HepG2 (cell line): ENCODE results near the gene SYNE2. TPM values are rescaled to one million over a fixed set of nuclear protein-coding genes. Genes with fewer than 3 reads are reported as not detected.

Source experiments
- ATAC-seq: fragments of 200-7000 bp; cut with Tn5 transposase; 3 replicates; pipeline ENCODE4 v1.9.1; 2020; ENCODE audit warnings: mild to moderate bottlenecking, moderate library complexity
- BruUV-seq: library from RNA; stranded (reverse); fragments of 400-500 nt; replicated peaks from 2 replicates; lab custom pipeline; 2021; lab: Mats Ljungman, UMichigan
- CTCF ChIA-PET: fragments of 300-600 bp; formaldehyde crosslinking; extraction: SDS; loops from one replicate; lab custom pipeline; 2021; ENCODE audit warnings: low total read pairs, inconsistent platforms, low intra/inter-chr PET ratio; lab: Yijun Ruan, JAX
- POLR2A ChIA-PET: fragments of 350-600 bp; sonication (Branson Sonifier 250); formaldehyde crosslinking; loops from one replicate; lab custom pipeline; 2020; ENCODE audit warnings: antibody characterized with exemption, inconsistent platforms; lab: Yijun Ruan, JAX
- DNase-seq: peaks from one replicate; pipeline ENCODE4 v3.0.0-alpha.2; 2015; ENCODE audit warnings: low spot score
- FAIRE-seq: peaks from 3 replicates; lab custom pipeline; 2011; peaks lifted over from hg19 to GRCh38; lab: Jason Lieb, UNC
- H2AFZ ChIP-seq: one replicate; pipeline ENCODE4 v1.6.1; 2011; ENCODE audit warnings: low read length, inconsistent platforms
- H3K27ac ChIP-seq: fragments of 300-600 bp; 3 replicates; pipeline ENCODE4 v1.8.0; 2011; ENCODE audit warnings: mixed run types, mild to moderate bottlenecking, mixed read lengths, low read length, inconsistent platforms; ENCODE audit not compliant: insufficient read depth; ENCODE audit errors: extremely low read length
- H3K27me3 ChIP-seq, 2 experiments: fragments of 200-600 bp in 1 of 2; 2 replicates in 1 of 2; 3 replicates in 1 of 2; pipeline versions ENCODE4 v1.6.0 to v1.8.0; 2011; ENCODE audit warnings: low read length in 2 of 2, mild to moderate bottlenecking in 2 of 2, moderate library complexity in 2 of 2, inconsistent platforms in 1 of 2; ENCODE audit not compliant: insufficient read depth in 2 of 2, control insufficient read depth in 1 of 2
- H3K36me3 ChIP-seq, 2 experiments: fragments of 200-600 bp in 1 of 2; replicated peaks in 1 of 2; 2 replicates in 1 of 2; 3 replicates in 1 of 2; pipeline versions ENCODE4 v1.5.1 to v1.8.0; 2011; ENCODE audit warnings: low read length in 2 of 2, inconsistent platforms in 1 of 2; ENCODE audit not compliant: insufficient read depth in 2 of 2, control insufficient read depth in 1 of 2
- H3K4me1 ChIP-seq: 2 replicates; pipeline ENCODE4 v1.5.1; 2012; ENCODE audit warnings: low read length, inconsistent platforms; ENCODE audit not compliant: insufficient read depth
- H3K4me2 ChIP-seq: 2 replicates; pipeline ENCODE4 v1.6.0; 2011; ENCODE audit warnings: low read depth, low read length, inconsistent platforms
- H3K4me3 ChIP-seq, 3 experiments: fragments of 200-600 bp in 1 of 3; sonication (generic), shearing (Covaris generic) in 1 of 3; replicated peaks in 1 of 3; 2 replicates each; pipeline ENCODE4 v1.5.1; 2011 to 2016; ENCODE audit warnings: low read length in 3 of 3, inconsistent platforms in 2 of 3, low read depth in 2 of 3, mild to moderate bottlenecking in 2 of 3, control low read depth in 1 of 3, mixed read lengths in 1 of 3; ENCODE audit not compliant: insufficient read depth in 1 of 3
- H3K79me2 ChIP-seq: one replicate; pipeline ENCODE4 v1.6.1; 2011; ENCODE audit warnings: low read length, inconsistent platforms; ENCODE audit not compliant: insufficient read depth
- H3K9ac ChIP-seq: 2 replicates; pipeline ENCODE4 v1.6.0; 2011; ENCODE audit warnings: mild to moderate bottlenecking, low read depth, low read length, inconsistent platforms; ENCODE audit not compliant: insufficient read depth
- H3K9me3 ChIP-seq: 2 replicates; pipeline ENCODE4 v1.5.1; 2012; ENCODE audit warnings: mild to moderate bottlenecking, low read length
- H4K20me1 ChIP-seq: 2 replicates; pipeline ENCODE4 v1.6.0; 2011; ENCODE audit warnings: inconsistent platforms, mild to moderate bottlenecking, low read length, moderate library complexity; ENCODE audit not compliant: insufficient read depth
- MEIS2 ChIP-seq: sonication (generic); formaldehyde crosslinking; IDR thresholded peaks from 2 replicates; pipeline ENCODE4 v1.9.0; 2021; ENCODE audit warnings: mild to moderate bottlenecking, missing genetic modification reagents
- PRMT3 ChIP-seq: sonication (generic); formaldehyde crosslinking; IDR thresholded peaks from 2 replicates; pipeline ENCODE4 v1.8.1; 2022; ENCODE audit warnings: low read depth, mild to moderate bottlenecking, moderate library complexity, missing genetic modification reagents, borderline replicate concordance
- RBM22 ChIP-seq: fragments of 200-400 bp; formaldehyde crosslinking; optimal IDR thresholded peaks from 2 replicates; pipeline ENCODE3; 2017; ENCODE audit warnings: mild to moderate bottlenecking, low read length, moderate library complexity
- ZEB1 ChIP-seq: IDR thresholded peaks from 2 replicates; pipeline ENCODE4 v1.6.1; 2012; ENCODE audit warnings: mild to moderate bottlenecking, low read depth, inconsistent platforms; ENCODE audit not compliant: insufficient replicate concordance
- ZNF3 ChIP-seq: IDR thresholded peaks from 2 replicates; pipeline ENCODE4 v1.7.0; 2017; ENCODE audit warnings: inconsistent platforms
- ZNF792 ChIP-seq: IDR thresholded peaks from 2 replicates; pipeline ENCODE4 v1.6.1; 2016
- WGBS: methylation state at CpG from one replicate; pipeline ENCODE4 v1.1.6; 2017; ENCODE audit warnings: low lambda C conversion rate; 5-methylcytosine and 5-hydroxymethylcytosine counted together
- in situ Hi-C: cut with HindIII; loops from 2 replicates; pipeline ENCODE4 v1.10.0; 2017; ENCODE audit warnings: low pct_unique_long_range_greater_than_20kb; ENCODE audit not compliant: extremely low pct_ligation_motif_present
- intact Hi-C: fragments of 100-400 bp; cut with micrococcal nuclease; formaldehyde crosslinking; loops from one replicate; pipeline ENCODE4 v1.10.0; 2022; ENCODE audit not compliant: unreplicated experiment
- polyA plus RNA-seq, 8 experiments: library from polyadenylated mRNA; depleted of rRNA in 3 of 8; stranded (reverse) in 7 of 8; unstranded in 1 of 8; fragments of >200 nt; fragmentation: Illumina TruSeq in 4 of 8; extraction: Trizol in 4 of 8; gene quantifications; 2 replicates each; pipeline versions ENCODE4 v1.2.1 to v1.2.3, GENCODE V29; 2011 to 2016; ENCODE audit warnings: low read depth in 4 of 8, missing spikeins in 1 of 8, mixed read lengths in 1 of 8; ENCODE audit not compliant: insufficient read depth in 1 of 8
- total RNA-seq, 5 experiments: library from RNA; depleted of rRNA; stranded (reverse); fragments of >200 nt; fragmentation: Illumina TruSeq; extraction: Trizol; gene quantifications; 2 replicates each; pipeline ENCODE4 v1.2.3, GENCODE V29; 2016; ENCODE audit warnings: low read depth in 1 of 5
- TF ChIP-seq, protein P1 (sequence below): sonication (generic); formaldehyde crosslinking; IDR thresholded peaks from 2 replicates; pipeline ENCODE4 v1.5.0; 2020; ENCODE audit warnings: missing genetic modification reagents

SYNE2 gene
- total and polyA plus RNA-seq, 2 of the 13 experiments (the other 11 are each of a cell fraction or from before 2014, with no cell fraction given), result 6.2 to 13.3 TPM

DNA sequence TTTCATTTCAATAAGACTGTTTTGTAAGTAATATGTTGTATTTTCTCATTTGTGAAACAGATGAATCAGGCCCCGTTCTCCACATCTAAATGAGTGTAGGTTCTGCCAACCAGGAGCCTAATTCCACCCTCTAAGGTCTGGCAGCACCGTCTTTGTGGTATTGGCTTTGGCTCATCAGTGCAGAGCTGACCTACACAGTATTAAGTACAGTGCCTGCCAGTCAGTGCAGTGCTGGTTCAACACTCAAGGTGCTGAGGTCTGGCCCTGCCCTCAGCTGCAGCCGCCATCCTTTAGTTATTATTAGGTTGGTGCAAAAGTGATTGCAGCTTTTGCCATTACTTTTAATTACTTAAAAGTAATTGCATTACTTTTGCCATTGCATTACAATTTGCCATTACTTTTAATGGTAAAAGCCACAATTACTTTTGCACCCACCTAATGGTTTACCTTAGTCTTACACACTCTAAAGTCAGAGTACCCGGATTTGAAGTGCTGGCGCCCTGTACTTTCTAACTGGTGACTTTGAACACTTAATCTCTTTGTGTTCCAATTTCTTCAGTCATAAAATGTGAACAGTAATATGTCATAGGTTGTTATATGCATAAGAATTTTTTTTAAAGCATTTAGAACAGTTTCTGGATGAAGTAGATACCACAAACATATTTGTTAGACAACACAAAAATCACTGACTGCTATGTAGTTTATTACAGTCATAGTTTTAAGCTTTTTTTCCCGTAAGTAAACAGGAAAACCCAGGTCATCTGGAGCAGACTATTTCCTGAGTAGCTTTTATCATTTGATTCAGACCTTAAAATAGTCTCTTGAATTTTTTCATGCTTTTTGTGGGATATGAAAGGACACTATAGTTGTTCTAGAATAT, 99.5 kb downstream of the SYNE2 start:
- intact Hi-C loops, result no loop called here
- Histone ChIP-seq H3K4me3 (no peak overlapping the region), H3K9ac (no peak overlapping the region), H3K79me2 (no peaks in the 10 kb centered on the region), H2AFZ (no peak overlapping the region), H3K4me1 (no peaks in the 10 kb centered on the region), H3K27ac (no peak overlapping the region), H4K20me1 (no peaks in the 10 kb centered on the region), H3K9me3 (no peaks in the 10 kb centered on the region), H3K27me3 (no peaks in the 10 kb centered on the region), H3K4me2 (no peak overlapping the region), H3K36me3 (peaks cover 0 to 4% of the 10 kb centered on the region in 2 experiments; a peak in 2 of 5 replicates)
- ChIA-PET CTCF (no interaction called here), POLR2A (no interaction called here)
- 94% methylated on average over 6 of the region's 6 CpGs for WGBS
- ATAC-seq (no peak), DNase-seq (no peak), FAIRE-seq (no peak)
- TF ChIP-seq PRMT3 (CRISPR knock-in tag) (no peak), MEIS2 (no peak), ZNF792 (CRISPR knock-in tag) (no peak), ZNF3 (CRISPR knock-in tag) (no peak), RBM22 (no peak), ZEB1 (no peak)
- TF ChIP-seq, protein P1, sequence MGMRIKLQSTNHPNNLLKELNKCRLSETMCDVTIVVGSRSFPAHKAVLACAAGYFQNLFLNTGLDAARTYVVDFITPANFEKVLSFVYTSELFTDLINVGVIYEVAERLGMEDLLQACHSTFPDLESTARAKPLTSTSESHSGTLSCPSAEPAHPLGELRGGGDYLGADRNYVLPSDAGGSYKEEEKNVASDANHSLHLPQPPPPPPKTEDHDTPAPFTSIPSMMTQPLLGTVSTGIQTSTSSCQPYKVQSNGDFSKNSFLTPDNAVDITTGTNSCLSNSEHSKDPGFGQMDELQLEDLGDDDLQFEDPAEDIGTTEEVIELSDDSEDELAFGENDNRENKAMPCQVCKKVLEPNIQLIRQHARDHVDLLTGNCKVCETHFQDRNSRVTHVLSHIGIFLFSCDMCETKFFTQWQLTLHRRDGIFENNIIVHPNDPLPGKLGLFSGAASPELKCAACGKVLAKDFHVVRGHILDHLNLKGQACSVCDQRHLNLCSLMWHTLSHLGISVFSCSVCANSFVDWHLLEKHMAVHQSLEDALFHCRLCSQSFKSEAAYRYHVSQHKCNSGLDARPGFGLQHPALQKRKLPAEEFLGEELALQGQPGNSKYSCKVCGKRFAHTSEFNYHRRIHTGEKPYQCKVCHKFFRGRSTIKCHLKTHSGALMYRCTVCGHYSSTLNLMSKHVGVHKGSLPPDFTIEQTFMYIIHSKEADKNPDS (CRISPR knock-in tag), result no peak
- in situ Hi-C loops, result no loop called here
- BruUV-seq, result no TSS peak
